Activated naive CD8-positive, alpha-beta T cell (primary cell): ENCODE measurements around the gene UBC.
"Not testable (repeated sequence)": the region's sequence is repeated elsewhere in the genome, so short reads cannot be mapped to it uniquely, and the experiment has no call there.

ENCODE experiments used
- H3K27ac Mint-ChIP-seq: one replicate; pipeline ENCODE4 v1.8.0; 2021; ENCODE audit warnings: mixed read lengths
- H3K27me3 Mint-ChIP-seq: one replicate; pipeline ENCODE4 v1.8.0; 2021; ENCODE audit warnings: mixed read lengths
- H3K36me3 Mint-ChIP-seq: one replicate; pipeline ENCODE4 v1.8.0; 2021; ENCODE audit warnings: mixed read lengths
- H3K4me1 Mint-ChIP-seq: one replicate; pipeline ENCODE4 v1.8.0; 2021; ENCODE audit warnings: low read depth, mixed read lengths
- H3K4me3 Mint-ChIP-seq: one replicate; pipeline ENCODE4 v1.8.0; 2021; ENCODE audit warnings: mild to moderate bottlenecking, mixed read lengths
- H3K9me3 Mint-ChIP-seq: one replicate; pipeline ENCODE4 v1.8.0; 2021; ENCODE audit warnings: low read depth, mixed read lengths

UBC gene

DNA sequence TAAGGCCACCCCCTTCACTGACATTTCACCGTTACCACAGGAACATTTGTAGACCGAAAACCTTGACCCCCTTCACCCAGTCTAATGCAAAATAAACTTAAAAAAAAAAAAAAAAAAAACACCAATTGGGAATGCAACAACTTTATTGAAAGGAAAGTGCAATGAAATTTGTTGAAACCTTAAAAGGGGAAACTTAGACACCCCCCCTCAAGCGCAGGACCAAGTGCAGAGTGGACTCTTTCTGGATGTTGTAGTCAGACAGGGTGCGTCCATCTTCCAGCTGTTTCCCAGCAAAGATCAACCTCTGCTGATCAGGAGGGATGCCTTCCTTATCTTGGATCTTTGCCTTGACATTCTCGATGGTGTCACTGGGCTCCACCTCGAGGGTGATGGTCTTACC lies 2.9 kb downstream of the UBC start:
- peak overlapping the region; percentile 72 for H3K4me3 Mint-ChIP-seq
- peaks cover 55% of the 10 kb centered on the region for H3K4me1 Mint-ChIP-seq
- H3K36me3 Mint-ChIP-seq = peaks cover 21% of the 10 kb centered on the region
- not testable (repeated sequence) for H3K9me3 Mint-ChIP-seq, H3K27me3 Mint-ChIP-seq
- H3K27ac Mint-ChIP-seq = peak overlapping the region; percentile 67

DNA sequence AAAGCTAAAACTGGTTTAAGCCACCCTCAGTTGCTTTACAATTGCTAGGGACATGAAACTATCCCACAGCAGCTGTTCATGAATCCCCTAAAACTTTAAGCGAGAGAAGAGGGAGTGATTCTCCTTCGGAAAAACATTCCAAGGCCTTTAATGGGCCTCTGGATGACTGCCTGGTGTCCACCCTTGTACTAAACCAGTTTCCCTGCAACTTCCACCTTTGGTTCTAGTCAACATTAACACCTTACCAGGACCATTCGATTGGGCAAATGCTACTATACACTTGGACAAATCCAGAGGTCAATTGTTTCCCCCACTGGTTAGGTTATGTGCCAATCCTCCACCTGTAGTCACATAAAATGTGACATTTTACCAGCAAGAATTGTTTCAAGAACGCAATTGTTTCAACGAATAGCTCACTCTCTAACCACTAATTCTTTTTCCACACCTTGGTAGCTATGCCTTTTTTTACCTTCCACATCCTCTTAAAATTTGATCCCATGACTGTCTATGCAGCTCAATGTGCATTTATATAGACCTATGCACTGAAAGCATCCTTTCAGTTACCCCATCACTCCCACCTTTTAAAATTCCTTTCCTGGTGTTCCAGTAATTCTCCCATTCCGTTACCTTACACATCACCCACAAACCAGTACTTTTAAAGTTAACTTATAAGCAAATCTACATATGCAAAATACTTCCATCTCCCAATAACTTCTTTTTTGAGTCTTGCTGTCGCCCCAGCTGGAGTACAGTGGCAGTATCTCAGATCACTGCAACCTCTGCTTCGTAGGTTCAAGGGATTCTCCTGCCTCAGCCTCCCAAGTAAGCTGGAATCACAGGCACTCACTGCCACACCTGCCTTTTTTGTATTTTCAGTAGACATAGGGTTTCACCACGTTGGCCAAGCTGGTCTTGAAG lies 3.6 kb downstream of the UBC start:
- peaks cover 53% of the 10 kb centered on the region for H3K4me1 Mint-ChIP-seq
- H3K9me3 Mint-ChIP-seq = no peaks in the 10 kb centered on the region

DNA sequence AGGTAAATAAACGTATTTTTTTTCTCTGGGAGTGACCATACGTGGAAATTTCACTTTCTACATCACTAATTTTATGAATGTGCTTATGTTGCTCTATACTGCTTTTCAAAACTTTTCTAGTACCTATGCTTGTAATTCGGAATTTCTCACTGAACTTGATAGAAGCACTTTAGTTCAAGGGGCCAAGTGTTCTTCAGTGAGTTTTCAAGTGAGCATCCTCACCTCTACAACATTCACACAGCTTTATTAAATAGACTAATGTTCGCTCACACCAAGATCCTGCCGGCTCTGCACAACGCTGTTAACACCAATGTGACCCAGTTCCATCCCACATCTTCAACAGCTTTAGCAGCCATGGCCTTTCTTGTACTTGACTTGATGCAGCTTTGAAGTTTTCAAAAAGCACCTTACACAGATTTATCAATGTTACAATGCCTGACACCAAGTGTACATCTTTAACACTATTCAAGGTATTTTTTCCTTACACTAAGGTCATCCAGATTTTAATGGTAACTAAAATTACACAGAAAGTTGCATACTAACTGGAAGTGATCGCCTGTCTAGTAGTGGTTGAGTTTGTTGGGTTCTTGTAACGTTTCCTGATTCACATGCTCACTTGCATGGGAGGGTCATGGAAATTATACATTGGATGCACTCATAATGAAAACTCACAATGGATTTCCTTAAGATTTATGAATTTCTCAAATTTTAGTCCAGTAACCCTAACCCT lies 4.5 kb downstream of the UBC start:
- H3K4me3 Mint-ChIP-seq = peak overlapping the region; percentile 72
- H3K9me3 Mint-ChIP-seq = no peaks in the 10 kb centered on the region
- H3K36me3 Mint-ChIP-seq = peaks cover 21% of the 10 kb centered on the region
- H3K4me1 Mint-ChIP-seq = peaks cover 48% of the 10 kb centered on the region
- peak overlapping the region; percentile 54 for H3K27ac Mint-ChIP-seq
- no peaks in the 10 kb centered on the region for H3K27me3 Mint-ChIP-seq

More for the DNA sequence above, 3.6 kb downstream of the UBC start:
- peak overlapping the region; percentile 67 for H3K27ac Mint-ChIP-seq
- H3K36me3 Mint-ChIP-seq = peaks cover 21% of the 10 kb centered on the region
- H3K4me3 Mint-ChIP-seq = peak overlapping the region; percentile 72
- no peaks in the 10 kb centered on the region for H3K27me3 Mint-ChIP-seq

DNA sequence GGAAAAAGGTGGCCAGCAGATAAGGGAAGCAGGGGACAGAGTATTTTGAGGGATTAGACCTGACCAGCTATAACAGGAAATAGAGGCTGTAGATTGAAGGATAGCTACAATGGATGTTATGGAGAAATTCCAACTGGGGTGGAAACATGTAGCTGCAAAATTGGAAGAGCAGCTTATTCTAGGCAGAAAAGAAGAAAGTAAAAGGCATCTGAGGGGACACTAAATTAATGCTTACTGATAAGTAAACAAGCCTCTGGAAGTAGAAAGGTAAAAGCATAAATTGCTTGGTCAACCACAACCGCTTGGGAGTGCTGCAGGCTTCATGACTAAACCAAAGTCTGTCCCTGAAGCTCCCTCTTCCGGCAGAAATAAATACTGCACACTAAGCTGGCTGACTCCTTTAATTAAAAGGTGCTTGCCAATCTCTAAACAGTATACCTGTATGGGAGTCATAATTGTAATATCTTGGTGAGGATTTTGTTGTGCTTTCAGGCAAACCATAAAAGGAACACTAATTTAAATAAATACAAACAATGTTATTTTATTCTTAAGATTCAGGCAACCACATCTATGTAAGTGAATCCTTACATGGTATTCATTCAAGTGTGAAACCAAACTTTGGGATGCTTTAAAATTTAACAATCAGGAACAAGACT lies 7.7 kb downstream of the UBC start:
- no peaks in the 10 kb centered on the region for H3K27me3 Mint-ChIP-seq
- H3K27ac Mint-ChIP-seq = no peak overlapping the region
- H3K4me1 Mint-ChIP-seq = peaks cover 31% of the 10 kb centered on the region
- H3K4me3 Mint-ChIP-seq = no peak overlapping the region
- H3K36me3 Mint-ChIP-seq = peaks cover 5% of the 10 kb centered on the region
- no peaks in the 10 kb centered on the region for H3K9me3 Mint-ChIP-seq

DNA sequence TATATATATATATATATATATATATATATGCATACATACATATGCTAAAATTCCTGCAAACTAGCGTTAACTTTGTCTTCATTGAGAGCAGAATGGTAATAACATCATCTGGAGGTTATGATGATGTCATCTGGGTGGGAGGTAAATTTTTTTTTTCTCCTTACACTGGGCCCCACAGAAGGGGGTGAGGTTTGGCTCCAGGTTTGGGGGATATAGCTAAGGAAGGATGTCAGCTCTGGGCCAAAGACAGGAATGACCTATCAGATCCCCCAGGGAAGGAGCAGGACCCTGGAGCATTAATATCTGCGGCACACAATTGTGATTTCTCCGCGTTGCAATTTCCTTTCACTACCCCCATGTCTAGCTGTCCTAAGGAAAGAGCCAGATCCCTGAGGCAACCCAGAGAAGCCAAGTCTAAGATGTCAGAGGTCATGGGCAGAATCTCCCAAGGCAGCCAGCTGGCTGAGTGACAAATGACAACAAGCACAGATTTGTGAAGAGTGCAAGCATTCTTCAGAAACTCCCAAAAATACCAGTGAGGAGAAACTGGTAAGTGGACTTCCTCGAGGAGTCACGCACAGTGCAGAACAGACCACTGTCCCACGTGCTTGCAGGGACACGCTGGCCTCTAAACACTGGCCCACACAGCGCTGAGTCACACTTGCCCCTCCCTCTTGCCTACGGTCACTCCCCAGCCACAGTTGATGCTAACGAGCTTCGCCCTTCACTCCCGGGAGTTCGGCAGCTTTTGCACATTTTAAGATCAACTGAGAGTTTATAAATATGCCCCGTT lies 9.9 kb downstream of the UBC start:
- Mint-ChIP-seq H3K4me3 (no peak overlapping the region), H3K36me3 (no peaks in the 10 kb centered on the region), H3K27ac (no peak overlapping the region), H3K27me3 (no peaks in the 10 kb centered on the region), H3K9me3 (no peaks in the 10 kb centered on the region), H3K4me1 (peaks cover 12% of the 10 kb centered on the region)

DNA sequence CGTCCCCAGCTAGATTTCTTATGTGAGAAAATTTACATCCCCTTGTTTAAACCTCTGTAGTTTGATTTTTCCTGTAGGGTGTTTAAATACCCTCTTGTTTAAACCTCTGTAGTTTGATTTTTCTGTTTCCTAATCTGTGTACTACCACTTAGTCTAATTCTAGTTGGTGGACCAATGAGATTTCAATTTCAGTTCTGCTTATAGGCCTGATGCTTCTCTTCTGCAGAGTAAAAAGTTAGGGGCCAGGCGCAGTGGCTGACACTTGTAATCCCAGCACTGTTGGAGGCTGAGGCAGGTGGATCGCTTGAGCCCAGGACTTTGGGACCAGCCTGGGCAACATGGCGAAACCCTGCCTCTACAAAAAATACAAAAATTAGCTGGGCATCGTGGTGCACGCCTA lies 11.5 kb downstream of the UBC start:
- Mint-ChIP-seq H3K27ac (no peak overlapping the region), H3K4me3 (no peak overlapping the region), H3K36me3 (no peaks in the 10 kb centered on the region), H3K27me3 (no peaks in the 10 kb centered on the region), H3K9me3 (no peaks in the 10 kb centered on the region), H3K4me1 (peaks cover 24% of the 10 kb centered on the region)

DNA sequence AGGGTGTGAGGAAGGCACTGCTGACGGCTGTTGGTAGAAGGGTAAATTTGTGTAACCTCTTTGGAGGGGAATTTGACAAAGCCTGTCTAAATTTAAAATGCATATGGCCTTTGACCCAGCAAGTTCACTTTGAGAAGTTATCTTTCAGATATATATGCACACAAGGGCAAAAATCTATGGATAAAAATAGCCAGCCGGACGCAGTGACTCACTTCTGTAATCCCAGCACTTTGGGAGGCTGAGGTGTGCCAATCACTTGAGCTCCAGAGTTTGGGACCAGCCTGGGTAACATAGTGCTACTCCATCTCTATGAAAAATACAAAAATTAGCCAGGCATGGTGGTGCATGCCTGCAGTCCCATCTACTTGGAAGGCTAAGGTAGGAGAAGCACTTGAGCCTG lies 13.4 kb downstream of the UBC start:
- H3K27me3 Mint-ChIP-seq = no peaks in the 10 kb centered on the region
- H3K4me1 Mint-ChIP-seq = peaks cover 15% of the 10 kb centered on the region
- H3K4me3 Mint-ChIP-seq = no peak overlapping the region
- H3K27ac Mint-ChIP-seq = no peak overlapping the region
- no peaks in the 10 kb centered on the region for H3K36me3 Mint-ChIP-seq
- no peaks in the 10 kb centered on the region for H3K9me3 Mint-ChIP-seq

DNA sequence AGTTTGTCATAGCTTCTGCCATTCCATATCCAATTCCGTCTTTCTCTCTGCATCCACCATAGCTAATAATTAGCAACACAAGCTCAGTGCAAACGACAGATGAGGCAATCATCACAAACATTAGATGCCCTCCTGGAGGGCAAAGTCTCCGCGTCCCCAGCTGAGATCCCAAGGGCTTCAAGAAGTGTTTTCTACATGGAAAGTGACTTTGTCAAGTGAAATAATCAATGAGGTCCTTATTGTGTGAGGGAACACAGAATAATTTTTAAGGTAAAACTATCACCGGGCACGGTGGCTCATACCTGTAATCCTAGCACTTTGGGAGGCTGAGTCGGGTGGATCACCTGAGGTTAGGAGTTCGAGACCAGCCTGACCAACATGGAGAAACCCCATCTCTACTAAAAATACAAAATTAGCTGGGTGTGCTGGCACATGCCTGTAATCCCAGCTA lies 14.1 kb downstream of the UBC start:
- H3K27ac Mint-ChIP-seq, H3K36me3 Mint-ChIP-seq, H3K9me3 Mint-ChIP-seq, H3K4me3 Mint-ChIP-seq, H3K27me3 Mint-ChIP-seq: not testable (repeated sequence)
- peaks cover 13% of the 10 kb centered on the region for H3K4me1 Mint-ChIP-seq

DNA sequence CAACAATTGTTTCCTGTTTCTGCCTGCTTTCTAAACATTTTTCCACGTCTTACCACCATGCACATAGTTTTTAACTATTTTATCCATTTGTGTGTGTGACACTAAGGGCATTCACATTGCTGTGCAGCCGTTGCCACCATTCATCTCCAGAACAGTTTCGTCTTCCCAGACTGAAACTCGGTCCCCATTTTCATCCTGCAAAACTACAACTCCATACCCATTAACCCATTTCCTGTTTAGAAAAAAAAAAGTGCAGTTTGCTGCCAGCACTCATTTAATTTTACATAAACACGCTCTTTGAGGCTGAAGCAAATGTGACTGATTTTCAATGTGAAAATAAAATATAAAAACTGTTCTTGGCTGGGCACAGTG lies 15.5 kb downstream of the UBC start:
- no peaks in the 10 kb centered on the region for H3K36me3 Mint-ChIP-seq
- peaks cover 13% of the 10 kb centered on the region for H3K4me1 Mint-ChIP-seq
- H3K27me3 Mint-ChIP-seq = no peaks in the 10 kb centered on the region
- peak overlapping the region; percentile 28 for H3K4me3 Mint-ChIP-seq
- no peak overlapping the region for H3K27ac Mint-ChIP-seq
- H3K9me3 Mint-ChIP-seq = no peaks in the 10 kb centered on the region

DNA sequence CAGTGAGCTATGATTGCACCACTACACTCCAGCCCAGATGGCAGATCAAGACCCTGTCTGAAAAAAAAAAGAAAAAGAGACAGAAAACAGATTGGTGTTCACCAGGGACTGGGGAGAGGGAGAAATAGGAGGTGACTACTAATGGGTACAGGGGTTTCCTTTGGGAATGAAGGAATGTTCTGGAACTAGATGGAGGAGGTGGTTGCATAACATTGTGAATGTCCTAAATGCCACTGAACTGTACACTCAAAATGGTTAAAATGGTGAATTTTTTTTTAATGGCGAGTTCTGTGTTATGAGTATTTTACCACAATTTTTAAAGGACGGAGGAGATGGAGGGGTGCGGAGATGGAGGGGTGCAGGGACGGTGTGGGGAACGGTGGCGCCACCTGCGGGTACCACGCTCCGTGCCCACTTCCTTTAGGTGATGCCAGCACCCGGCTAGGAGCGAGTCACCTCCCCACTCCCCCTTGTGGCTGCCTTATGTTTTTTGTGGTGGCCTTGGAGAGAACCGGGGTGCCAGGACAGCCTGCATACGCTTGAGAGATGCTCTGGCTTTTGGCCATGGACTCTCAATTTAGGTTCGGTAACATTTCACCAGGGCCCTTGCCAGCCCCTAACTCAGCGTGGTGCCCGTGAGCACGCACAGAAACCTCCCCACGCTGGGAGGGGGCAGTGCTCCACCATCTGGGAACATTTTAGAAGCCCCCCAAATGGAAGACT lies 16.1 kb downstream of the UBC start:
- no peak overlapping the region for H3K27ac Mint-ChIP-seq
- H3K36me3 Mint-ChIP-seq = no peaks in the 10 kb centered on the region
- H3K4me1 Mint-ChIP-seq = peaks cover 13% of the 10 kb centered on the region
- H3K27me3 Mint-ChIP-seq = no peaks in the 10 kb centered on the region
- H3K4me3 Mint-ChIP-seq = peak overlapping the region; percentile 44
- H3K9me3 Mint-ChIP-seq = no peaks in the 10 kb centered on the region

DNA sequence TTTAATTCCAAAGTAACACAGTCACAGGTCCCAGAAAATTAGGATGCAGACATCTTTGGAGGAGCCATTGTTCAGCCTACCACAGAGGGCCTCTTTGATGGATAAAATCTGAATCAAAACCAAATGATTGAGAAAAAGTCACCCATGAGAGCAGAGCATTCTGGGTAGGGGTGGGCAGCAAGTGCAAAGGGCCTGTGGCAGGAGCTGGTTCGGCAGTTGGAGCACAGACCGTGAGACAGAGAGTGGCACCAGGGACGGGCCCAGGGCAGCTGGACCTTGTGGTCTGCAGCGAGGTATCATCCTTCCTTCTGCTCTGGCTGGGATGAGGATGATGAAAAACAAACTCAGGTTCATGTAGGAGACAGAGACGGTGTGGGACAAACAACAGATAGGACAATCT lies 18.0 kb downstream of the UBC start:
- Mint-ChIP-seq H3K27ac (no peak overlapping the region), H3K4me1 (peaks cover 13% of the 10 kb centered on the region), H3K27me3 (no peaks in the 10 kb centered on the region), H3K4me3 (no peak overlapping the region), H3K9me3 (no peaks in the 10 kb centered on the region), H3K36me3 (no peaks in the 10 kb centered on the region)

DNA sequence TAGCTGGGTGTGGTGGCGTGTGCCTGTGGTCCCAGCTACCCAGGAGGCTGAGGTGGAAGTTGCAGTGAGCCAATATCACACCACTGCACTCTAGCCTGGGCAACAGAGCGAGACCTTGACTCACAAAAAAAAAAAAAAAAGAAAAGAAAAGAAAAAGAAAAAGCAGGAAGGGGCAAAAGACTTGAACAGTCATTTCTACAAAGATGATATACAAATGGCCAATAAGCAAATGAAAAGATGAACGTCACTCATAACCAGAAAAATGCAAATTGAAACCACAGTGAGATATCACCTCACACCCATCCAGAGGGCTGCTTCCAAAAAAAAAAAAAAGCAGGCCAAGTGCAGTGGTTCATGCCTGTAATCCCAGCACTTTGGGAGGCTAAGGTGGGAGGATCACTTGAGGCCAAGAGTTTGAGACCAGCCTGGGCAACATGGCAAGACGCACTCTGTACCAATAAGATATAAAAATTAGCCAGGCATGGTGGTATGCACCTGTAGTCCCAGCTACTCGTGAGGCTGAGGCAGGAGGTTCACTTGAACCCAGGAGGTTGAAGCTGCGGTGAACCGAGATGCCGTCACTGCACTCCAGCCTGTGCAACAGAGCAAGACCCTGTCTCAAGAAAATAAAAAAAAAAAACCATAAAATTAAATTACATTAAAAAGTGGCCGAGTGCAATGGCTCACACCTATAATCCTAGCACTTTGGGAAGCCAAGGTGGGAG lies 20.5 kb downstream of the UBC start:
- H3K36me3 Mint-ChIP-seq = no peaks in the 10 kb centered on the region
- H3K4me1 Mint-ChIP-seq = peaks cover 11% of the 10 kb centered on the region
- no peak overlapping the region for H3K4me3 Mint-ChIP-seq
- H3K27ac Mint-ChIP-seq = no peak overlapping the region
- H3K27me3 Mint-ChIP-seq = no peaks in the 10 kb centered on the region
- H3K9me3 Mint-ChIP-seq = no peaks in the 10 kb centered on the region

DNA sequence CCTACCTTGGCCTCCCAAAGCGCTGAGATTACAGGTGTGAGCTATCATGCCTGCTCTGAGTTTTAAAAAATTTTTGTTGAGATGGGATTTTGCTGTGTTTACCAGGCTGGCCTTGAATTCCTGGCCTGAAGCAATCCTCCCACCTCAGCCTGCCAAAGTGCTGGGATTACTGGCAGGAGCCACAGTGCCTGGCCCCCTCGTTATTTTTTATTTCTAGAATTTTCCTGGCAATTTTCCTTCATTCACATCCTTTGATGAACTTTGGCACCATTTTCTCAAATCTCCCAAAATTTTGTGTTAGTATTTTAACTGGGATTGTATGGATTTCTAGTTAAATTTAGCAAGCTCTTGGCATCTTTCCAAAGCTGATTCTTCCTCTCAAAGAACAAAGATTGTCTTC lies 26.2 kb downstream of the UBC start:
- no peak overlapping the region for H3K27ac Mint-ChIP-seq
- no peaks in the 10 kb centered on the region for H3K36me3 Mint-ChIP-seq
- peaks cover 6% of the 10 kb centered on the region for H3K4me1 Mint-ChIP-seq

More for the DNA sequence above, 26.2 kb downstream of the UBC start:
- no peaks in the 10 kb centered on the region for H3K9me3 Mint-ChIP-seq
- no peaks in the 10 kb centered on the region for H3K27me3 Mint-ChIP-seq
- H3K4me3 Mint-ChIP-seq = no peak overlapping the region
